ENCODE measurements around the gene ZNF3. TPM values are rescaled to one million over a fixed set of nuclear protein-coding genes. Genes with fewer than 3 reads are reported as not detected.

The ZNF3 gene
- total and polyA plus RNA-seq, 4 donors = 10.2 to 18.2 (median 12.2) TPM

GRCh38 chr7:100115026-100115425, 33.5 kb upstream of the ZNF3 start:
- 98% methylated on average over 7 of the region's 7 CpGs for WGBS
- Histone ChIP-seq H3K4me3 (ENCODE audit: low read depth in 1 of 3, low read length in 3 of 3) (no peak overlapping the region), H3K9me3 (ENCODE audit: control insufficient read depth in 4 of 4, low read length in 3 of 4) (no peaks in the 10 kb centered on the region), H3K36me3 (ENCODE audit: control insufficient read depth in 4 of 4, insufficient read depth in 3 of 4, low read depth in 1 of 4, low read length in 3 of 4) (peaks cover 2 to 25% (median 9%) of the 10 kb centered on the region in 4 donors), H3K9ac (ENCODE audit: low read depth in 1 of 2, low read length in 2 of 2) (no peak overlapping the region), H3K27me3 (ENCODE audit: control insufficient read depth in 4 of 4, insufficient read depth in 4 of 4, low read length in 3 of 4) (no peaks in the 10 kb centered on the region), H3K27ac (ENCODE audit: low read depth in 1 of 2, low read length in 2 of 2) (no peak overlapping the region), H3K4me1 (ENCODE audit: control insufficient read depth in 4 of 4, insufficient read depth in 4 of 4, low read length in 3 of 4) (peaks cover 3 to 18% (median 12%) of the 10 kb centered on the region in 4 donors)
- no peak for DNase-seq (ENCODE audit: low spot score)
- TF ChIP-seq HNF4A (conservative IDR thresholded peaks at IDR 0.05) (no peak), RXRA (IDR thresholded peaks at IDR 0.05) (no peak), CTCF (IDR thresholded peaks at IDR 0.05; ENCODE audit: low read depth, low read length, missing input control) (no peak), EGR1 (IDR thresholded peaks at IDR 0.05; ENCODE audit: low read depth in 2 of 2) (no peak), FOXA2 (IDR thresholded peaks at IDR 0.05) (no peak), TAF1 (conservative IDR thresholded peaks at IDR 0.05) (no peak), SP1 (IDR thresholded peaks at IDR 0.05) (no peak), JUND (IDR thresholded peaks at IDR 0.05) (no peak), GABPA (IDR thresholded peaks at IDR 0.05 in 1 of 2, conservative IDR thresholded peaks at IDR 0.05 in 1 of 2) (no peak), RAD21 (IDR thresholded peaks at IDR 0.05) (no peak), ATF3 (IDR thresholded peaks at IDR 0.05) (no peak), ZBTB33 (IDR thresholded peaks at IDR 0.05) (no peak)

- no peaks in the 10 kb centered on the region for H3K27me3 ChIP-seq (ENCODE audit: control insufficient read depth in 4 of 4, insufficient read depth in 4 of 4, low read length in 3 of 4)
- 92% methylated on average over 13 of the region's 13 CpGs for WGBS
- TF ChIP-seq GABPA (IDR thresholded peaks at IDR 0.05 in 1 of 2, conservative IDR thresholded peaks at IDR 0.05 in 1 of 2) (no peak), REST (IDR thresholded peaks at IDR 0.05) (no peak), MAX (IDR thresholded peaks at IDR 0.05) (no peak), EGR1 (IDR thresholded peaks at IDR 0.05; ENCODE audit: low read depth in 2 of 2) (no peak), ATF3 (IDR thresholded peaks at IDR 0.05) (no peak), SP1 (IDR thresholded peaks at IDR 0.05) (no peak), FOXA1 (IDR thresholded peaks at IDR 0.05) (no peak), CTCF (IDR thresholded peaks at IDR 0.05; ENCODE audit: low read depth, low read length, missing input control) (no peak), JUND (IDR thresholded peaks at IDR 0.05) (no peak), NR2F2 (IDR thresholded peaks at IDR 0.05) (no peak), HNF4A (conservative IDR thresholded peaks at IDR 0.05) (no peak)
- H3K36me3 ChIP-seq (ENCODE audit: control insufficient read depth in 4 of 4, insufficient read depth in 3 of 4, low read depth in 1 of 4, low read length in 3 of 4) = peaks cover 2 to 45% (median 22%) of the 10 kb centered on the region in 4 donors
- no peak overlapping the region for H3K9ac ChIP-seq (ENCODE audit: low read depth in 1 of 2, low read length in 2 of 2)
- DNase-seq (ENCODE audit: low spot score) = no peak
- no peaks in the 10 kb centered on the region for H3K4me1 ChIP-seq (ENCODE audit: control insufficient read depth in 4 of 4, insufficient read depth in 4 of 4, low read length in 3 of 4)
- H3K9me3 ChIP-seq (ENCODE audit: control insufficient read depth in 4 of 4, low read length in 3 of 4) = no peaks in the 10 kb centered on the region
- no peak overlapping the region for H3K4me3 ChIP-seq (ENCODE audit: low read depth in 1 of 3, low read length in 3 of 3)
- no peak overlapping the region for H3K27ac ChIP-seq (ENCODE audit: low read depth in 1 of 2, low read length in 2 of 2)
These were observed 30.4 kb upstream of the ZNF3 start for GRCh38 chr7:100111914-100112313.

Data from liver (tissue), 9 donors.